ENCODE measurements around the gene CPED1. TPM values are rescaled to one million over a fixed set of nuclear protein-coding genes. Genes with fewer than 3 reads are reported as not detected.
"Not testable (repeated sequence)": the region's sequence is repeated elsewhere in the genome, so short reads cannot be mapped to it uniquely, and the experiment has no call there.

The CPED1 gene
- total RNA-seq, 1 experiment from 2014 or later = 3.7 TPM

DNA sequence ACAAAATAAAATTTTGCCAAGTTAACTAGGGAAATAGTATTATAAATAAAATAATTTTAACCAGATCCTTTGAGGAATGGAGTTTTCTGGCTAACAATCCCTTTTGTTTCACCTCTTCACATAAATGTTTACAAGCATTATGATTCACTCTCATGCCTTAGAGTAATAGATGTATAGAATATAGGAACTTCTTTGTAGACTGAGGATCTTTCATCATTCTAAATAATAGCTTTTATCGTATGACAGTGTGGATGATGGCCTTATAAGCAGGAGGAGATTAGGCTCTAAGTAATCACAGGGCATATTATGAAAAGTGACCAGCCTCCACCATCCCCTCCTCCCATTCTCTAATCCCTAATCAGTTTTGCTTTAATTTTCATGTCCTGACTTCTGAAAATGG is 24.4 kb upstream of the CPED1 start:
- DNase-seq = no peak
- Histone ChIP-seq H3K4me3 (no peak overlapping the region), H3K36me3 (no peaks in the 10 kb centered on the region; the same call in 1 of the 2 replicates), H3K27me3 (no peaks in the 10 kb centered on the region), H3K9me3 (no peaks in the 10 kb centered on the region)

DNA sequence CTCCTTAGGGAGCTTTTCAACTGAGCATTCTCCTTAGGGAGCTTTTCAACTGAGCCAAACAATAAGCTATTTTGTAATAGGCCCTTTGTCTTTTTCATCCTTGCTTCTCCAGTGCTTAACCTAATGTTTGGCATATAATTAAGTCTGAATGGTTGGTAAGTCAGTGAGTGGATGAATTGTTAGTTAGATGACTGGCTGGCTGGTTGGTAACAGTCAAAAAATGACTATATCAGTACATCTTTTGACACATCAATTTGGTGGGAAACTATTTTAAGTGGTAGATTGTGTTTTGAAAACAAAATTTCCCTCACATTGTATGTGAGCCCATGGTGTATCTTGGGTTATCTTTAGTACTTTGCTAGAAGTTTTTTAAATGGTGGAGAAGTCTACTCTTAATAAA is 21.6 kb upstream of the CPED1 start:
- H3K27me3 ChIP-seq = no peaks in the 10 kb centered on the region
- no peaks in the 10 kb centered on the region for H3K9me3 ChIP-seq
- H3K4me3 ChIP-seq = no peak overlapping the region
- no peak for DNase-seq
- H3K36me3 ChIP-seq = peaks cover 10% of the 10 kb centered on the region

DNA sequence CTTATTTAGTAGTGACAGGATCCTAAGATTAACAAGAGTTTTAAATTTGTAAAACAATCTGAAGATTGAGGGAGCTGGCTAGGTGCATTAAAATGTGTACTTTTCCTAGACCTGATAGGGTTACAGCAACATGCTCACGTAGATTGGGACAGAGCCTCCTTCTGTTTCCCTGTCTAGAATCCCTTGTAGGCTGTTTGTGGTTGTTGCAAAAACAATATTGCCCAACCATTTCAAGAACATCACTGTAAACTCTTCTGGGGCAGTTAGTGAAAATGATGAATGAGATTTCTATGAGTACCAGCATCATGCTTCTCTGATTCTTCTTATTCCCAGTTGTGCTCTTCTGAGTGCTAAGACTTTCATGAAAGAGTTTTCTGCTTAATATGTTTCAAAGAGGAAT is 14.7 kb upstream of the CPED1 start:
- no peaks in the 10 kb centered on the region for H3K9me3 ChIP-seq
- no peaks in the 10 kb centered on the region for H3K27me3 ChIP-seq
- DNase-seq = no peak
- peaks cover 16% of the 10 kb centered on the region for H3K36me3 ChIP-seq
- no peak overlapping the region for H3K4me3 ChIP-seq

DNA sequence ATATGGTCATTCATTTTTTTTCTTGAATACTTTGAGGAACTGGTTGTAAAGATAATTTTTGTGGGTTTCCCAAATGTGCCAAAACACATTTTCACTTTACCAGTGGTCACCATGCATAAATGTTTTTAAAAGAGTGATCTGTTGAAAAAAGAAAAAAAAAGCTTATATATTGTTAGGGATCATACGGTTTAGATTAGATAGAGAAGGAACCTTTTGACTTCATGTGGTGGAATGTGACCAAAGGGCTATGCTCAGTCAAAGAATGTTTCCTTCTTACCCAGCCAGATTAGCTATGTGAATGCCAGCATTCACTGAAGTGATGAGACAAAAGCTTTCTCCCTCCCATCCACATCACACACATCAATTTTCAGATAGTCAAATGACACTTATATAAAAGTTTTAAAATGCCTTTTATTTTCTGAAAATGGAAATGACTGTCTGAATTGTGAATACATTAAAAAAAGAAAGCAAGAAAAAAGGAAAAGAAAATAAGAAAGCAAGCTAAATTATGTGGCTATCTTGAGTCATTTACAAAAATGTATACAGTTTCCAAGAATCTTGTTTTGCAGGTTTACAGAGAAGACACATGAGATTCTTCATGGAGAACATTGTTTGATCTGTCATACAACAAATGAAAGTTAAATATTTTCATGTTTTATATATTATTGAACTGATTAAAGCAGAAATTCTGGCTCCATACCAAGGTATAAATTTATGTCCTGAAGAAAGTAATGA is 8.6 kb upstream of the CPED1 start:
- Histone ChIP-seq H3K9me3 (no peaks in the 10 kb centered on the region), H3K36me3 (no peaks in the 10 kb centered on the region; the same call in none of the 2 replicates), H3K27me3 (no peaks in the 10 kb centered on the region), H3K4me3 (no peak overlapping the region)
- no peak for DNase-seq

DNA sequence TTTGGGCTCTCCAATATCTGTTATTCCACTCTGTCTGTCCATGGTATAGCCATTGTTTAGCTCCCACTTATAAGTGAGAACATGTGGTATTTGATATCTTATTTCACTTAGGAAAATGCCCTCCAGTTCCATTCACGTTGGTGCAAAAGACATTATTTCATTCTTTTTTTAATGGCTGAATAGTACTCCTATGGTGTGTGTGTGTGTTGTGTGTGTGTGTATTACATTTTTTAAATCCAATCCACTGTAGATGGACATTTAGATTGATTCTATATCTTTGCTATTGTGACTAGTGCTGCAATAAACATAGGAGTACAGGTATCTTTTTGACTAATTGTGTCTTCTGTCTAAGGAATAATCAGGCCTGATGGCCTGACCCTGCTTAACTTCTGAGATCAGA is 7.4 kb upstream of the CPED1 start:
- no peaks in the 10 kb centered on the region for H3K36me3 ChIP-seq
- H3K4me3 ChIP-seq = no peak overlapping the region
- DNase-seq = no peak
- no peaks in the 10 kb centered on the region for H3K27me3 ChIP-seq
- no peaks in the 10 kb centered on the region for H3K9me3 ChIP-seq

DNA sequence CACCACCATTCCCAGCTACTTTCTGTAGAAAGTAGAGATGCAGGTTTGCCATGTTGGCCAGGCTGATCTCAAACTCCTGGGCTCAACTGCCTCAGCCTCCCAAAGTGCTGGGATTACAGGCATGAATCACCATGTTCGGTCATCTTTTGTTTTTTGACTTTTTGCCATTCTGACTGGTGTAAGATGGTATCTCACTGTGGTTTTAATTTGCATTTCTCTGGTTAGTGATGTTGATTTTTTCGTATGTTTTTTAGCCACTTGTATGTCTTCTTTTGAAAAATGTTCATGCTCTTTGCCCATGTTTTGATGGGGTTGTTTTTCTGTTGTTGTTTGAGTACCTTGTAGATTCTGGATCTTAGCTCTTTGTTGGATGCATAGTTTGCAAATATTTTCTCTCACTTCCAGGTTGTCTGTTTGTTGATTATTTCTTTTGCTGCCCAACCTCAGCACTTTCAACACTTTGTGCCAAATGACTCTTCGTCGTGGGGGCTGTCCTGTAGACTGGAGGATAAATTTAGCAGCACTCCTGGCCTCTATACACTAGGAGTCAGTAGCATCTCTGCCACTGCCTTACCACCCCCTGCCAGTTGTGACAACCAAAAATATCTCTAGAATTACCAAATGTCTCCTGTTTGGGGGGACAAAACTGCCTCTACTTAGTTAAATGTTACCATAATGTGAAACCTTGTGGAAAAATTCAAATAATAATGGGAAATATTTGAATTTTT is 6.5 kb upstream of the CPED1 start:
- Histone ChIP-seq H3K4me3 (no peak overlapping the region), H3K9me3 (no peaks in the 10 kb centered on the region), H3K36me3 (no peaks in the 10 kb centered on the region), H3K27me3 (no peaks in the 10 kb centered on the region)
- DNase-seq = peak; percentile 41

DNA sequence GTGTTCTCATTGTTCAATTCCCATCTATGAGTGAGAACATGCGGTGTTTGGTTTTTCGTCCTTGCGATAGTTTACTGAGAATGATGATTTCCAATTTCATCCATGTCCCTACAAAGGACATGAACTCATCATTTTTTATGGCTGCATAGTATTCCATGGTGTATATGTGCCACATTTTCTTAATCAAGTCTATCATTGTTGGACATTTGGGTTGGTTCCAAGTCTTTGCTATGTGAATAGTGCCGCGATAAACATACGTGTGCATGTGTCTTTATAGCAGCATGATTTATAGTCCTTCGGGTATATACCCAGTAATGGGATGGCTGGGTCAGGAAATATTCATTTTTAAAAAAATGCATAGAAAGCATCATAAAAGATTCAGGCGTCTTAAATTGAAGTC is 4.9 kb upstream of the CPED1 start:
- H3K4me3 ChIP-seq, DNase-seq, H3K27me3 ChIP-seq, H3K9me3 ChIP-seq, H3K36me3 ChIP-seq: not testable (repeated sequence)

DNA sequence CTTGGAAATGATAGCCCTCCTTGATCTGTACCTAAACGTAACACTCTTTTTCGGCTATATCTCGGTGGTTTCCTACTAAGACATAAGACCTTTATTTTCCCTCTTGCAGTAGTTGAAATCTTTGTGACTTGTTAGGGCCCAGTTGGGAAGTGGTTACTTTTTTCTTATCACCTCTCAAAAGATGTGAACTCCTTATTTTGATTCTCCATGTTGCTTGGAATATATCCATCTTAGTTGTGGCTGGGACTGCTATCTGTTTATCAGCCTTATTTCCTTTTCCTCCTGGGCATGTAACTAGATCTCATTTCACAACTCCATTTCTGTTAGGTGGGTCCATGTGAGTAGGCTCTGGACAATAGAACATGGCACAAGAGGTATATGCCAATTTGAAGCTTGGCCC is 4.1 kb upstream of the CPED1 start:
- Histone ChIP-seq H3K36me3 (no peaks in the 10 kb centered on the region), H3K27me3 (no peaks in the 10 kb centered on the region), H3K9me3 (no peaks in the 10 kb centered on the region), H3K4me3 (no peak overlapping the region)
- no peak for DNase-seq

DNA sequence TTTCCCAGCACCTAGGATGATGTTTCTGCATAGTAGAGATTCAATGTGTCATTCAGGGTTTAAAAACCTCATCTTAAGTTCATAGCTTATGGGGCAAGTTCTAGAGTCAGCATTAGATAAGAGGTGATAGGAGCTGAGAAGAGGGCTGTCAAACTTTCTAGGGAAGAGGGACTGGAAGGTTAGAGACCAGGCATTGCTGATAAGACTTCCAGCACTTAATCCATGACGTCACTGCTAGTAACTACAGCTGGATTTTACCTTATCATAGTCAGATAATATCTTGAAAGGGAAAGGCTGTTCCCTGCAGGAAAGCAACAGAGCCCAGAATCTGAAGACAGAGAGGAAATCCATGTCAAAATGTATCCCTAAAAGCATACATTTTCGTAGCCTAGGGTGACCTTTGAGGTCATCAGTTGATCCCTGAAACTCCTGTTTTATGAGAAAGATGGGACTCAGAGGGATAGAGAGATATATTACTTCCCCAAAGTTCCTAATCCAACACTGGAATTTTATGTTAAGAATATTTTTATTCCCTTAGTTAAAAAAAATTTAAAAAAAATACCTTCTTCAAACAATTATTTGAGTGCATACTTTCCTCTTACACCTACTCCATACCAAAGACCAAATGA is 3.3 kb upstream of the CPED1 start:
- DNase-seq = no peak
- no peaks in the 10 kb centered on the region for H3K9me3 ChIP-seq
- H3K36me3 ChIP-seq = no peaks in the 10 kb centered on the region
- H3K27me3 ChIP-seq = no peaks in the 10 kb centered on the region
- no peak overlapping the region for H3K4me3 ChIP-seq

DNA sequence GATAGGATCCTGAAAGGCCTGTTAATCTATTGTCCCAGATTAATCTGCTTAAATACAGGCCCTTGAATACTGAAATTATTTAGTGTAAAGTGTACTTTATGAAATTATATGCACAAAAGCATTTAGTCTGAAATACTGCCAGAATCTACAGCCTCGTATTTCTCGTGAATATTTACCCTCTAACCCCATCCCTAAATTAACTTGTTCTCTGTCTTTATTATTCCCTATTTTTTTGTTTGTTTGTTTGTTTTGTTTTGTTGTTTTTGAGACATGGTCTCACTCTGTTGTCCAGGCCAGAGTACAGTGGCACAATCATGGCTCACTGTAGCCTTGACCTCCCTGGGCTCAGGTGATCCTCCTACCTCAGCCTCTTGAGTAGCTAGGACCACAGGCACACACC is 2.7 kb upstream of the CPED1 start:
- H3K4me3 ChIP-seq = no peak overlapping the region

DNA sequence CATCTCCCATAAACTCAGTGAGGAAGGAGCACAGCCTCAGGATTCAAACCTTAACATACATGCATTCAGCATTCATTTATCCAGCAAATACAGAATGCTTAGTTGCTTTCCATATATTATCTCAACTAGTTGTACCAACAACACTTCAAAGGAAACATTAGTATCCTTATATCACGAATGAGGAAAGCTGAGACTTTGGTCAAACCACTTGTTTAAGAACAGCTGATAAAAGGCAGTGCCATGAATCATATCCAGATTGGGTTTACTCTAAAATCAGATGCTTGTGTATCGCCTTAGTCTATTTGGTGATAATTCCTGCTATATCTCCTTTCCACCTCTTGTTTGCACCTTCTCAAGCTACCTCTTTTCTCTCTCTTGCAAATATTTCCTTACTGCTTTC is 1.9 kb upstream of the CPED1 start:
- Histone ChIP-seq H3K4me3 (no peak overlapping the region), H3K9me3 (no peaks in the 10 kb centered on the region), H3K27me3 (no peaks in the 10 kb centered on the region), H3K36me3 (no peaks in the 10 kb centered on the region)
- no peak for DNase-seq

More for the DNA sequence above, 2.7 kb upstream of the CPED1 start:
- no peaks in the 10 kb centered on the region for H3K9me3 ChIP-seq
- no peaks in the 10 kb centered on the region for H3K36me3 ChIP-seq
- no peak for DNase-seq
- no peaks in the 10 kb centered on the region for H3K27me3 ChIP-seq

DNA sequence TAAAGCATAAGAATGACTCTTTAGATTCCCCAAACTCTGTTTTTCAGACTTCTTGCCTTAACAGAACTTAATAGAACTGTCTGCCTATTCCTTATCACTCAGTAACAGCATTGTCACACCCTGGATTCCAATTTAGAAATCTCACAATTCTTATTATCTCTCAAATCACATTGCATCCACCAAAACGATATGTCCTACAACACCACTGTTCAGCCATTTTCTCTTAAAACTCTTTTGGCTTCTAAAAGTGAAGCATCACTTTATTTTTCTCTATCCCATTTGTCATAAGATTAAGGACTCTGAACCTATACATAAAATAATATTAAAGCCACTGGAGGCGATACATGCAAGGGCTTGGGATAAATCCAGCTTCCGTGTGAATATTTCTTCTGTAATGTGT is 1.2 kb upstream of the CPED1 start:
- no peak for DNase-seq
- Histone ChIP-seq H3K27me3 (no peaks in the 10 kb centered on the region), H3K36me3 (no peaks in the 10 kb centered on the region; the same call in 1 of the 2 replicates)

DNA sequence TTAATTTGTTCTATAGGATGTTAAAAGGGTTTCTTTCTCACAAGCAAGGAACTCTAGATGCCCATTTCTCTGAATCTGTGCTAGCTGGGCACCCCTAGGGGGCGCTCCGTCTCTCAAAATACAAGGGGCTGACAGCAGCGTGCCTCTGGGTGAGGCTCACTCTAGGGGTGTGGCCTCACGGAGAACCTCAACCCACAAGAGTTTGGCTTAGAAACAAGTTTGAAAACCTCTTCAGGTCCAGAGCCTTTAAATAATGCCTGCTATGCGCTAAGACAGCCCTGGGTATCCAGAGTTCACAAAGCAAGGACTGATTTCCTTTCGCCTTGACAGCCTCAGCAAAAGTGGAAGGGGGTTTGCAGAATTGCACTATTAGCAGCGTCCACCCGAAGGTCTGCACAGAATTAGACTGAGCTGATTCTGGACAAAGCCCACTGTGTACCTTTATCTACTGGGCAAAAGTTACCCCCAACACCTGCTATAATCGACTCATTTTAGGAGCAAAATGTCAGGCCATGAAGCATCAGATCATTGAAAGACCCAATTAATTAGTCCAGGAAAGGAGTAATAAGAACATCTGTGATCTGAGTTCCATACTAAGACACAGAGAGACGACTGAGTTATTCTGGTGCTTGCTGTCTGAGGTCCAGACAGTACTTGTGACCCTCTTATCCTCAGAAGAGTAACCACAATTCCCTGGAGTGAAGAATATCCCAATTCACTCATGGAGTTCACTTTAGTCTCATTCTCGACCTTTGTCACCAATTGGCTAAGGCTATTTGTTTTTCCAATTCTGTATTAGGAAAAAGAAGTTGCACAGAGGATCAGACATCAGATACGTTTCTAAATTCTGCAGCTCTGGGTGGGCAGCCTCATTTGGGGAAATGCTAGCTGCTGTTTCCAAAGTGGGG is 574 bp upstream of the CPED1 start:
- Histone ChIP-seq H3K36me3 (peaks cover under 1% of the 10 kb centered on the region; the same call in 1 of the 2 replicates), H3K27me3 (no peaks in the 10 kb centered on the region), H3K9me3 (no peaks in the 10 kb centered on the region), H3K4me3 (peak overlapping the region; percentile 55)
- DNase-seq = peak; percentile 80

More for the DNA sequence above, 1.2 kb upstream of the CPED1 start:
- Histone ChIP-seq H3K4me3 (no peak overlapping the region), H3K9me3 (no peaks in the 10 kb centered on the region)

DNA sequence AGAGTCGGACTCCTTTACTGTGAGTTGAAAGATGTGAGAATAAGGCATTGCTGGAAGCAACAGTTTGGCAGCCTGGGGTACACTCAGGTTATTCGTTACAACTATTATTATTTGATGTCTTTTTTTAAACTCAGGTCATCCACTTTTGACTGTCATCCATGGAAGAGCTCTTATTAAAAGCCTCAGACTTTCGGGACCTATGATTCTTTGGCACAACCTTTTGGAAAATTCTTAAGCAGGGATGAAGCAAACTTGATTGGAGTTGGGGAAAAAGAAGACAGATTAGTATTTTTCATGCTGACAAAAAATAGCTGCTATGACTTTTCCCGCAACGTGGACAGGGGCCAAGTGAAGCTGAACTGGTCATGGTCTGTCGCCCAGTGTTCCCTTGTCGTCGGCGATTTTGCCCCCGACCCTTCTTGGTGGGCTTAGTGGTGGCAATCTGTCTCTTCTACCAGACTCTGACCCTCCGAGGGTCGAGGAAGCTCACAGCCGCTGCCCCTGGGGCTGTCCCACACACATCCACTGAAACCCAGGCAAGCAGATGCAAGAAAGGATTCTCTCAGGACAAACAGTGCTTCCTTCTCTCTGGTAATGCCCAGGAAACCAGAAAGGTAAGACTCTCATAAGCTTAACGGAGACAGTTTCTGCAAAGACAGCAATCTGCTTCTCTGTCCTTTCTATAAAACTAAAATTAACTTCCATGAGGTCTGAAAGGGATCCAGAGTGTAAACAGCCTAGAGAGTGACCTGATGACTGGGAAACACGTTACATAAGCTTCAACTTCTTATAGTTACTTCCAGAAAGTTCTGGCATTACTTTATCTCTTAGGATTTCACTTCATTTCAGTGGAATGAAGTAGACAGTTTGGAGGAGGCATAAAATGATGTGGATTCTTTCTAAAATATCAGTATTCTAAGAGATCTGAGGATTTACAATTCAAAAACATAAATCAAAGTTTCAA is 1.0 kb downstream of the CPED1 start:
- no peak for DNase-seq
- Histone ChIP-seq H3K36me3 (peaks cover 13% of the 10 kb centered on the region), H3K27me3 (no peaks in the 10 kb centered on the region), H3K9me3 (no peaks in the 10 kb centered on the region), H3K4me3 (peak overlapping the region; percentile 55)

DNA sequence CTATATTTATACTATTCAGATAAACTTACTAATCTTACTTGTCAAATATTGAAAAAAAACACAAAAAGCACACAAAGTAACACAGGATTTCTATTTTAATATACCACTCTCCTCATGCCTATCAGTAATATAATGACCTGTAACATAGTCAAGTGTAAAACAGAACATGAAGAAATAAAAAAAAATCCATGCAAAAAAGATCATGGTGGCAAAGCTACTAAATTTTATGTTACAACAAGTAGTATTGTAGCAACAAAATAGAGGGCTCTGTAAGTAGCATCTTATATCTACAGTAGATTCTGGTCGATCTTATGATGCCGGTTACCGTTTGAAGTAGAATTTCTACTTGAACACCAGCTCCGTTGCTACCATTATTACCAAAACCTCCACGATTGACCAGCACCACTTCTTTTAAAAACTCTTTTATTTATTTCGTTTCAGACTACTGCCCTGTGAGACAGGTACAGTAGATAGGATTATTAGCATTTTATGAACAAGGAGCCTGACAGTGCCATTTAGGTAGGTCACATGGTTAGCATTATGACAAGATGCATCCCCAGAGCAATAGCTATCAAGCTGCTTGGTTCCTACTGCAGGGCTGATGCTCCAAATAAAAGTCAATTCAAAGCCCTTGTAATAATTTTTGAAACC is 2.1 kb downstream of the CPED1 start:
- no peaks in the 10 kb centered on the region for H3K9me3 ChIP-seq
- DNase-seq = no peak
- peak overlapping the region; percentile 55 for H3K4me3 ChIP-seq
- no peaks in the 10 kb centered on the region for H3K27me3 ChIP-seq
- H3K36me3 ChIP-seq = peaks cover 17% of the 10 kb centered on the region
